Liver (tissue), 3 donors: ENCODE data around the gene XRN1.

Experiments used
- ATF3 ChIP-seq: IDR thresholded peaks from 2 replicates; pipeline ENCODE4 v1.6.1; 2016; ENCODE audit warnings: antibody characterized with exemption
- CTCF ChIP-seq: fragments of 150-350 bp; IDR thresholded peaks from 2 replicates; pipeline ENCODE4 v1.5.1; 2017; ENCODE audit warnings: improper control_type of control experiment, low read depth, low read length; ENCODE audit not compliant: missing input control
- FOXA1 ChIP-seq: IDR thresholded peaks from 2 replicates; pipeline ENCODE4 v1.6.1; 2016; ENCODE audit warnings: antibody characterized with exemption
- GABPA ChIP-seq, 2 donors: IDR thresholded peaks in 1 of 2; conservative IDR thresholded peaks in 1 of 2; 2 replicates each; pipeline ENCODE4 v1.6.1; 2016; ENCODE audit warnings: antibody characterized with exemption in 2 of 2, mild to moderate bottlenecking in 1 of 2, moderate library complexity in 1 of 2
- HNF4G ChIP-seq: IDR thresholded peaks from 2 replicates; pipeline ENCODE4 v1.6.1; 2016; ENCODE audit warnings: antibody characterized with exemption
- JUND ChIP-seq, 2 donors: IDR thresholded peaks; 2 replicates each; pipeline ENCODE4 v1.6.1; 2016; ENCODE audit warnings: antibody characterized with exemption in 2 of 2
- MAX ChIP-seq: IDR thresholded peaks from 2 replicates; pipeline ENCODE4 v1.6.1; 2016; ENCODE audit warnings: antibody characterized with exemption
- RAD21 ChIP-seq, 2 donors: IDR thresholded peaks; 2 replicates each; pipeline ENCODE4 v1.6.1; 2016; ENCODE audit warnings: antibody characterized with exemption in 2 of 2, mild to moderate bottlenecking in 2 of 2
- SP1 ChIP-seq: IDR thresholded peaks from 2 replicates; pipeline ENCODE4 v1.6.1; 2018; ENCODE audit warnings: antibody characterized with exemption, mild to moderate bottlenecking
- TAF1 ChIP-seq: conservative IDR thresholded peaks from 2 replicates; pipeline ENCODE4 v1.6.1; 2016; ENCODE audit warnings: antibody characterized with exemption, mild to moderate bottlenecking
- YY1 ChIP-seq: IDR thresholded peaks from 2 replicates; pipeline ENCODE4 v1.6.1; 2016; ENCODE audit warnings: antibody characterized with exemption, mild to moderate bottlenecking
- ZBTB33 ChIP-seq: IDR thresholded peaks from 2 replicates; pipeline ENCODE4 v1.6.1; 2016; ENCODE audit warnings: antibody characterized with exemption
- donor health status: healthy.
- donor health status: healthy.

- TF ChIP-seq YY1 (no peak), CTCF (no peak), TAF1 (no peak), ATF3 (no peak), MAX (no peak), JUND (IDR thresholded peaks at IDR 0.05) (no peak), RAD21 (IDR thresholded peaks at IDR 0.05) (no peak), ZBTB33 (no peak), HNF4G (no peak), SP1 (no peak), GABPA (IDR thresholded peaks at IDR 0.05 in 1 of 2, conservative IDR thresholded peaks at IDR 0.05 in 1 of 2) (no peak), FOXA1 (no peak)
Observed at GRCh38 chr3:142272200-142272891, 175.5 kb downstream of the XRN1 start.
